H1 (cell line): ENCODE results near the gene SERAC1. TPM values are rescaled to one million over a fixed set of nuclear protein-coding genes. Genes with fewer than 3 reads are reported as not detected.

Experiments used
- CTCF ChIA-PET: fragments of 300-600 bp; sonication (Branson Sonifier 250); formaldehyde crosslinking; loops from one replicate; lab custom pipeline; 2021; ENCODE audit not compliant: partially characterized antibody; lab: Charles Lee
- POLR2A ChIA-PET: fragments of 300-600 bp; sonication (Branson Sonifier 250); formaldehyde crosslinking; loops from one replicate; lab custom pipeline; 2021; ENCODE audit warnings: inconsistent platforms; ENCODE audit not compliant: partially characterized antibody; lab: Charles Lee
- DNase-seq, 2 experiments: peaks; one replicate each; pipeline versions ENCODE4 v3.0.0 to v3.0.0-alpha.2; 2010 to 2022; ENCODE audit warnings: low spot score in 2 of 2, low read depth in 1 of 2, mixed read lengths in 1 of 2
- FAIRE-seq: peaks from 2 replicates; lab custom pipeline; 2011; peaks lifted over from hg19 to GRCh38; lab: Jason Lieb, UNC
- H2AFZ ChIP-seq: 2 replicates; pipeline ENCODE4 v1.8.1; 2012; ENCODE audit warnings: low read length, inconsistent platforms
- H2AK5ac ChIP-seq: 2 replicates; pipeline ENCODE4 v1.6.1; 2013; ENCODE audit warnings: low read depth, low read length
- H2BK120ac ChIP-seq: replicated peaks from 2 replicates; pipeline ENCODE3; 2013; ENCODE audit warnings: low read depth, low read length, inconsistent platforms
- H2BK12ac ChIP-seq: 2 replicates; pipeline ENCODE4 v1.6.1; 2013; ENCODE audit warnings: low read depth, low read length
- H2BK15ac ChIP-seq: 2 replicates; pipeline ENCODE4 v1.6.1; 2013; ENCODE audit warnings: low read length
- H2BK20ac ChIP-seq: 2 replicates; pipeline ENCODE4 v1.6.1; 2013; ENCODE audit warnings: low read length
- H2BK5ac ChIP-seq: 2 replicates; pipeline ENCODE4 v1.6.1; 2013; ENCODE audit warnings: low read depth, low read length
- H3K14ac ChIP-seq: 2 replicates; pipeline ENCODE4 v1.6.1; 2013; ENCODE audit warnings: inconsistent platforms; ENCODE audit not compliant: insufficient read length
- H3K18ac ChIP-seq: 2 replicates; pipeline ENCODE4 v1.6.1; 2013; ENCODE audit warnings: low read length; ENCODE audit errors: extremely low read depth
- H3K23ac ChIP-seq: 2 replicates; pipeline ENCODE4 v1.6.1; 2013; ENCODE audit warnings: inconsistent platforms; ENCODE audit not compliant: insufficient read length
- H3K23me2 ChIP-seq: 2 replicates; pipeline ENCODE4 v1.6.1; 2013; ENCODE audit warnings: low read depth, low read length
- H3K27ac ChIP-seq: 2 replicates; pipeline ENCODE4 v1.6.1; 2011; ENCODE audit warnings: low read depth, low read length, inconsistent platforms
- H3K27me3 ChIP-seq, 4 experiments: replicated peaks in 1 of 4; 1 replicate in 1 of 4; 2 replicates in 3 of 4; pipeline versions ENCODE4 v1.6.1 to v1.8.1; 2011 to 2013; ENCODE audit warnings: low read length in 3 of 4, mild to moderate bottlenecking in 3 of 4, inconsistent platforms in 2 of 4, mixed read lengths in 2 of 4, moderate library complexity in 1 of 4; ENCODE audit not compliant: control insufficient read depth in 3 of 4, insufficient read depth in 3 of 4; ENCODE audit errors: extremely low read depth in 1 of 4
- H3K36me3 ChIP-seq, 4 experiments: 2 replicates each; pipeline versions ENCODE4 v1.6.1 to v1.8.1; 2011 to 2013; ENCODE audit warnings: mild to moderate bottlenecking in 4 of 4, low read length in 3 of 4, moderate library complexity in 2 of 4, control low read depth in 1 of 4, inconsistent platforms in 1 of 4; ENCODE audit not compliant: insufficient read depth in 4 of 4, control insufficient read depth in 2 of 4
- H3K4ac ChIP-seq: replicated peaks from 2 replicates; pipeline ENCODE3; 2013; ENCODE audit warnings: low read length, low read depth, mixed read lengths, inconsistent platforms; ENCODE audit not compliant: insufficient read length
- H3K4me1 ChIP-seq, 4 experiments: replicated peaks in 1 of 4; 1 replicate in 1 of 4; 2 replicates in 3 of 4; pipeline versions ENCODE4 v1.6.1 to v1.8.1; 2011 to 2013; ENCODE audit warnings: low read length in 3 of 4, inconsistent platforms in 2 of 4, mixed read lengths in 1 of 4; ENCODE audit not compliant: insufficient read depth in 4 of 4, control insufficient read depth in 3 of 4
- H3K4me2 ChIP-seq, 2 experiments: 2 replicates each; pipeline versions ENCODE4 v1.6.1 to v1.8.1; 2011 to 2013; ENCODE audit warnings: low read depth in 2 of 2, low read length in 2 of 2, control low read depth in 1 of 2, inconsistent platforms in 1 of 2, mild to moderate bottlenecking in 1 of 2; ENCODE audit not compliant: insufficient read depth in 1 of 2
- H3K4me3 ChIP-seq, 4 experiments: fragments of 200-600, 300-600 bp in 1 of 4; sonication (generic), shearing (Covaris generic), sonication (Bioruptor Twin) in 1 of 4; 2 replicates each; pipeline versions ENCODE4 v1.5.1 to v1.8.1; 2011 to 2016; ENCODE audit warnings: low read length in 4 of 4, low read depth in 3 of 4, control low read depth in 2 of 4, inconsistent platforms in 2 of 4, mild to moderate bottlenecking in 2 of 4, mixed read lengths in 1 of 4, moderate library complexity in 1 of 4; ENCODE audit not compliant: insufficient read depth in 2 of 4; ENCODE audit errors: extremely low read depth in 1 of 4
- H3K56ac ChIP-seq: replicated peaks from 2 replicates; pipeline ENCODE3; 2013; ENCODE audit warnings: low read depth, mild to moderate bottlenecking, mixed read lengths, low read length, inconsistent platforms; ENCODE audit not compliant: insufficient read length
- H3K79me1 ChIP-seq: 2 replicates; pipeline ENCODE4 v1.6.1; 2013; ENCODE audit warnings: low read depth, low read length, control low read depth
- H3K79me2 ChIP-seq, 2 experiments: 2 replicates each; pipeline versions ENCODE4 v1.6.1 to v1.8.1; 2012 to 2013; ENCODE audit warnings: low read length in 2 of 2, mild to moderate bottlenecking in 2 of 2, inconsistent platforms in 1 of 2; ENCODE audit not compliant: insufficient read depth in 2 of 2, control insufficient read depth in 1 of 2
- H3K9ac ChIP-seq, 4 experiments: replicated peaks in 1 of 4; 1 replicate in 1 of 4; 2 replicates in 3 of 4; pipeline versions ENCODE4 v1.6.1 to v1.8.1; 2011 to 2013; ENCODE audit warnings: low read depth in 3 of 4, low read length in 3 of 4, control low read depth in 2 of 4, mild to moderate bottlenecking in 2 of 4, moderate library complexity in 2 of 4, inconsistent platforms in 1 of 4; ENCODE audit errors: extremely low read depth in 1 of 4
- H3K9me3 ChIP-seq, 2 experiments: 2 replicates each; pipeline versions ENCODE4 v1.6.1 to v1.8.1; 2012 to 2013; ENCODE audit warnings: mild to moderate bottlenecking in 2 of 2, moderate library complexity in 2 of 2, control low read depth in 1 of 2, inconsistent platforms in 1 of 2, low read depth in 1 of 2, low read length in 1 of 2, mixed read lengths in 1 of 2; ENCODE audit not compliant: insufficient read depth in 2 of 2
- H4K20me1 ChIP-seq, 2 experiments: replicated peaks in 1 of 2; 2 replicates each; pipeline versions ENCODE3 to v1.8.1; 2011 to 2013; ENCODE audit warnings: inconsistent platforms in 2 of 2, low read length in 2 of 2, mild to moderate bottlenecking in 1 of 2; ENCODE audit not compliant: insufficient read depth in 2 of 2, control insufficient read depth in 1 of 2
- H4K5ac ChIP-seq: 2 replicates; pipeline ENCODE4 v1.6.1; 2013; ENCODE audit warnings: low read length, low read depth, mixed read lengths, inconsistent platforms; ENCODE audit not compliant: insufficient read length
- H4K8ac ChIP-seq: 2 replicates; pipeline ENCODE4 v1.8.0; 2013; ENCODE audit warnings: mild to moderate bottlenecking, moderate library complexity, low read length, inconsistent platforms; ENCODE audit not compliant: insufficient read depth; ENCODE audit errors: extremely low read depth
- H4K91ac ChIP-seq: replicated peaks from 2 replicates; pipeline ENCODE3; 2013; ENCODE audit warnings: low read length, mixed read lengths, inconsistent platforms; ENCODE audit not compliant: insufficient read length
- ASH2L ChIP-seq: fragments of 200-600, 300-600 bp; sonication (generic); IDR thresholded peaks from one replicate; pipeline ENCODE4 v1.7.1; 2017; ENCODE audit warnings: low read length
- CREB1 ChIP-seq: IDR thresholded peaks from 2 replicates; pipeline ENCODE4 v1.6.1; 2012; ENCODE audit warnings: inconsistent platforms
- GTF2F1 ChIP-seq: IDR thresholded peaks from 2 replicates; pipeline ENCODE4 v1.6.1; 2012; ENCODE audit warnings: low read depth, low read length, improper control_type of control experiment, borderline replicate concordance
- MAFK ChIP-seq: IDR thresholded peaks from 2 replicates; pipeline ENCODE4 v1.6.1; 2012; ENCODE audit warnings: low read depth, mild to moderate bottlenecking, improper control_type of control experiment, low read length
- RAD21 ChIP-seq, 2 experiments: IDR thresholded peaks in 1 of 2; conservative IDR thresholded peaks in 1 of 2; 2 replicates each; pipeline ENCODE4 v1.6.1; 2011; ENCODE audit warnings: low read depth in 2 of 2, low read length in 2 of 2, improper control_type of control experiment in 1 of 2, inconsistent platforms in 1 of 2, mild to moderate bottlenecking in 1 of 2, moderate library complexity in 1 of 2
- RXRA ChIP-seq: IDR thresholded peaks from 2 replicates; pipeline ENCODE4 v1.6.1; 2011; ENCODE audit warnings: low read depth, mild to moderate bottlenecking, low read length, moderate library complexity; ENCODE audit not compliant: insufficient read depth
- TAF7 ChIP-seq: optimal IDR thresholded peaks from 2 replicates; pipeline ENCODE3; 2011; ENCODE audit warnings: low read depth, mild to moderate bottlenecking, inconsistent platforms, low read length, moderate library complexity, borderline replicate concordance
- WGBS, 2 experiments: shearing (Covaris generic) in 1 of 2; methylation state at CpG; one replicate each; pipeline versions ENCODE4 v1.1.6 to v1.1.7; 2013 to 2015; ENCODE audit warnings: low lambda C conversion rate in 2 of 2, mixed read lengths in 2 of 2, inconsistent platforms in 1 of 2, low coverage in 1 of 2, missing lambda C conversion rate in 1 of 2; ENCODE audit not compliant: insufficient replicate concordance in 2 of 2, insufficient coverage in 1 of 2, insufficient read length in 1 of 2; ENCODE audit errors: extremely low coverage in 1 of 2, missing lambda C conversion rate in 1 of 2; 5-methylcytosine and 5-hydroxymethylcytosine counted together
- polyA plus RNA-seq, 7 experiments: library from polyadenylated mRNA; depleted of rRNA in 3 of 7; stranded (reverse) in 5 of 7; unstranded in 2 of 7; fragments of >200 nt in 5 of 7; fragments of 200-250 nt in 2 of 7; gene quantifications; 1 replicate in 5 of 7; 2 replicates in 1 of 7; 4 replicates in 1 of 7; pipeline versions ENCODE4 v1.2.1 to v1.2.3, GENCODE V29; 2011 to 2013; ENCODE audit warnings: missing spikeins in 2 of 7, mixed read lengths in 2 of 7
- total RNA-seq: library from RNA; stranded (reverse); fragmentation: NEBNext Ultra II Directional; extraction: Animal tissue kit (Norgen Biotek cat#: 25700); gene quantifications from 2 replicates; pipeline ENCODE4 v1.2.1, GENCODE V29; 2021
- TF ChIP-seq, protein P1 (sequence below): IDR thresholded peaks from 2 replicates; pipeline ENCODE4 v1.6.1; 2011; ENCODE audit warnings: low read length, improper control_type of control experiment
- TF ChIP-seq, protein P2 (sequence below): IDR thresholded peaks from 2 replicates; pipeline ENCODE4 v1.6.1; 2011; ENCODE audit warnings: low read depth, mild to moderate bottlenecking, low read length; ENCODE audit not compliant: insufficient read depth

Gene SERAC1
- total and polyA plus RNA-seq, 2 of the 8 experiments (the other 6 are each of a cell fraction or from before 2014, with no cell fraction given): 7.3 to 9.0 TPM

DNA sequence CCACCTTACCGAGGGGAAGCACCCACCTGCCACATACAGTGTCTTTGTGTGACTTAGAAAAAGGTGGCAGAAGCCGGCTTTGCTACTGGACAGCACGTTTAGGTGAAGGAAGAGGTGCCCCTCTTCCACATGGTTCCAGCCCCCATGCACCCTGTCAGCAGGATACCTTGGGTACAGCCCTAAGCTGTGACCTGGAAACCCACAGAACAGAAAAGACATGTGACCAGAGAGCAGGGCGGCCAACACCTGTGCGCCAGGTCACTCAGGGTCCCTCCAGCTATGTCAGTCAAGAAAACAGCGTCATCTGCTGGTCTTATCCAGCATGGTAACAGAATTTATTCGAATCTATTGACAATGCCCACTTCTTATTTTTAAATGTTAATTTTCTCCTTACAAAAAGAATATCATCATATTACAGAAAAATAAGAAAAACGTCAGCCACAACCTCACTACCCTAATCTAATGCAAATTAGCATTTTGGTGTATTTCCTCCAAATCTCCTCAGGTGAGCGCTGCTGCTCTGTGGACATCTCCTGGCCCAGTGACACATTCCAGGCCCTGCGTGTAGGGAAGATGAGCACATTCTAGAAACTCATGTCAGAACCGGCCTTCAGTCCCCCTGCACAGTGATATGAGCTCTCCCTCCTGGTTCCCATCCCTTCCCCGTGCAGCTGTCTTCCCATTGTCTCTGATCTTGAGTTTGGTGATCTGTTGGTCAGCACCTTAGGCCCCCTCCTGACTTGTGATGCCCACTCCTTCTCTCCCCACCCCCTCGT lies 37.3 kb upstream of the SERAC1 start:
- Histone ChIP-seq H2BK20ac (no peak overlapping the region), H4K91ac (no peak overlapping the region), H2BK15ac (no peak overlapping the region; the same call in 1 of the 2 replicates), H2BK120ac (peak overlapping the region; percentile 31), H3K23ac (no peak overlapping the region), H2AFZ (peak overlapping the region; percentile 42; the same call in 1 of the 2 replicates), H2BK5ac (no peak overlapping the region), H4K20me1 (no peaks in the 10 kb centered on the region), H3K27ac (no peak overlapping the region), H2AK5ac (no peak overlapping the region), H4K5ac (peak overlapping the region; percentile 47), H3K56ac (no peak overlapping the region), H4K8ac (peak overlapping the region; percentile 51; the same call in 1 of the 2 replicates), H3K36me3 (no peaks in the 10 kb centered on the region), H3K4me3 (no peak overlapping the region), H3K9me3 (no peaks in the 10 kb centered on the region), H3K9ac (no peak overlapping the region), H3K23me2 (no peaks in the 10 kb centered on the region), H2BK12ac (0 out of 2 replicates have a peak overlapping the region, but pooled peaks have one; percentile 35), H3K79me1 (no peaks in the 10 kb centered on the region), H3K14ac (no peak overlapping the region), H3K18ac (no peak overlapping the region; the same call in 1 of the 2 replicates), H3K4me2 (no peak overlapping the region), H3K27me3 (no peaks in the 10 kb centered on the region), H3K4ac (no peak overlapping the region), H3K79me2 (no peaks in the 10 kb centered on the region), H3K4me1 (peaks cover 0 to 7% (median under 1%) of the 10 kb centered on the region in 4 experiments; a peak in 3 of 7 replicates)
- ChIA-PET CTCF (interaction anchor here (0.7 to 7.4 kb wide), 40 partner anchors 8 to 963 kb away, joined by 3 to 50 read pairs (median 4); partner anchors contain the start of genes GTF2H5 and SERAC1), POLR2A (interaction anchor here (1.5 kb wide), 1 partner anchor 9 kb away, joined by 4 read pairs; no protein-coding TSS in a partner anchor)
- FAIRE-seq: peak; percentile 45
- WGBS, 2 experiments: 51% methylated on average over 13 of the region's 13 CpGs; no CpG with 5 or more reads in 1 of the 2 experiments
- peak in 1 of 2 experiments; percentile 62 for DNase-seq
- TF ChIP-seq, protein P1, sequence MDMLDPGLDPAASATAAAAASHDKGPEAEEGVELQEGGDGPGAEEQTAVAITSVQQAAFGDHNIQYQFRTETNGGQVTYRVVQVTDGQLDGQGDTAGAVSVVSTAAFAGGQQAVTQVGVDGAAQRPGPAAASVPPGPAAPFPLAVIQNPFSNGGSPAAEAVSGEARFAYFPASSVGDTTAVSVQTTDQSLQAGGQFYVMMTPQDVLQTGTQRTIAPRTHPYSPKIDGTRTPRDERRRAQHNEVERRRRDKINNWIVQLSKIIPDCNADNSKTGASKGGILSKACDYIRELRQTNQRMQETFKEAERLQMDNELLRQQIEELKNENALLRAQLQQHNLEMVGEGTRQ: peak; percentile 35; the same call in 1 of the 2 replicates
- TF ChIP-seq GTF2F1: no peak
- 0 out of 2 replicates have a peak, but pooled peaks have one; percentile 57 for TF ChIP-seq RXRA
- TF ChIP-seq CREB1: 0 out of 2 replicates have a peak, but pooled peaks have one; percentile 15
- peak; percentile 77 to 87 for TF ChIP-seq RAD21 (IDR thresholded peaks at IDR 0.05 in 1 of 2, conservative IDR thresholded peaks at IDR 0.05 in 1 of 2; ENCODE audit: low read depth in 2 of 2, low read length in 2 of 2)
- no peak for TF ChIP-seq MAFK
- TF ChIP-seq, protein P2, sequence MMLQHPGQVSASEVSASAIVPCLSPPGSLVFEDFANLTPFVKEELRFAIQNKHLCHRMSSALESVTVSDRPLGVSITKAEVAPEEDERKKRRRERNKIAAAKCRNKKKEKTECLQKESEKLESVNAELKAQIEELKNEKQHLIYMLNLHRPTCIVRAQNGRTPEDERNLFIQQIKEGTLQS: no peak
- no peak for TF ChIP-seq TAF7
- TF ChIP-seq ASH2L: no peak
